ENCODE data around the gene GIMD1. TPM values are rescaled to one million over a fixed set of nuclear protein-coding genes. Genes with fewer than 3 reads are reported as not detected.

The GIMD1 gene
- total RNA-seq, 1 donor from 2014 or later = not detected

DNA sequence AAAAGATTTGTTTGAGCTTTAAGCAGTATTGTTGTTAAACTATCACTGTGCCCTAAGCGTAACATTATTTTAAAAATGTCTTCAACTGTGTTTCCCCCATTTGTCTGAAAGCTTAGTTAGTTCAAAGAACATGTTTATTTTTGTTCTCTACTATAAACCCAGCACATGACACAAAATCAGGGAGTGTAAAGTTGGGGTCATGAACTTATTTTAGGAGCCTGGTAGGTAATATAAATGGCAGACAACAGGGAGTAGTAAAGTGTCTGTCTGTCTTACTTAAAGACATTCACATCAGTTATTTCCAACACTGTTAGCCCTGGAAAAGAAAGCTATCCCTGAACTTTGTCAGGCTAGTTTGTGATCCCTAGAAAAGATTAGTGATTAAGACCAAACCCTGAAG, 48.3 kb downstream of the GIMD1 start:
- Histone ChIP-seq H3K4me1 (peaks cover 51% of the 10 kb centered on the region), H3K4me3 (no peak overlapping the region), H3K9me3 (replicated peaks) (no peaks in the 10 kb centered on the region), H3K27me3 (ENCODE audit: low read depth) (no peaks in the 10 kb centered on the region), H3K36me3 (peaks cover 8% of the 10 kb centered on the region), H3K27ac (replicated peaks) (no peak overlapping the region)
- DNase-seq = no peak
- TF ChIP-seq, protein P1, sequence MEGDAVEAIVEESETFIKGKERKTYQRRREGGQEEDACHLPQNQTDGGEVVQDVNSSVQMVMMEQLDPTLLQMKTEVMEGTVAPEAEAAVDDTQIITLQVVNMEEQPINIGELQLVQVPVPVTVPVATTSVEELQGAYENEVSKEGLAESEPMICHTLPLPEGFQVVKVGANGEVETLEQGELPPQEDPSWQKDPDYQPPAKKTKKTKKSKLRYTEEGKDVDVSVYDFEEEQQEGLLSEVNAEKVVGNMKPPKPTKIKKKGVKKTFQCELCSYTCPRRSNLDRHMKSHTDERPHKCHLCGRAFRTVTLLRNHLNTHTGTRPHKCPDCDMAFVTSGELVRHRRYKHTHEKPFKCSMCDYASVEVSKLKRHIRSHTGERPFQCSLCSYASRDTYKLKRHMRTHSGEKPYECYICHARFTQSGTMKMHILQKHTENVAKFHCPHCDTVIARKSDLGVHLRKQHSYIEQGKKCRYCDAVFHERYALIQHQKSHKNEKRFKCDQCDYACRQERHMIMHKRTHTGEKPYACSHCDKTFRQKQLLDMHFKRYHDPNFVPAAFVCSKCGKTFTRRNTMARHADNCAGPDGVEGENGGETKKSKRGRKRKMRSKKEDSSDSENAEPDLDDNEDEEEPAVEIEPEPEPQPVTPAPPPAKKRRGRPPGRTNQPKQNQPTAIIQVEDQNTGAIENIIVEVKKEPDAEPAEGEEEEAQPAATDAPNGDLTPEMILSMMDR (IDR thresholded peaks at IDR 0.05; ENCODE audit: borderline replicate concordance) = no peak
- intact Hi-C loops (cut with micrococcal nuclease) = no loop called here

- DNase-seq = no peak
- TF ChIP-seq, protein P1 (IDR thresholded peaks at IDR 0.05; ENCODE audit: borderline replicate concordance) = no peak
- Histone ChIP-seq H3K36me3 (peaks cover 8% of the 10 kb centered on the region), H3K27ac (replicated peaks) (no peak overlapping the region), H3K27me3 (ENCODE audit: low read depth) (no peaks in the 10 kb centered on the region), H3K9me3 (replicated peaks) (no peaks in the 10 kb centered on the region), H3K4me3 (no peak overlapping the region), H3K4me1 (peaks cover 64% of the 10 kb centered on the region)
- intact Hi-C loops (cut with micrococcal nuclease) = no loop called here
Observed at GRCh38 chr4:106318511-106318910, 50.1 kb downstream of the GIMD1 start.

- Histone ChIP-seq H3K4me3 (peak overlapping the region; percentile 76), H3K27ac (replicated peaks) (no peak overlapping the region), H3K9me3 (replicated peaks) (no peaks in the 10 kb centered on the region), H3K27me3 (ENCODE audit: low read depth) (no peaks in the 10 kb centered on the region), H3K4me1 (peaks cover 66% of the 10 kb centered on the region), H3K36me3 (peaks cover 8% of the 10 kb centered on the region)
- TF ChIP-seq, protein P1 (IDR thresholded peaks at IDR 0.05; ENCODE audit: borderline replicate concordance) = no peak
- DNase-seq = no peak
- intact Hi-C loops (cut with micrococcal nuclease) = no loop called here
Observed at GRCh38 chr4:106317815-106318214, 50.8 kb downstream of the GIMD1 start.

DNA sequence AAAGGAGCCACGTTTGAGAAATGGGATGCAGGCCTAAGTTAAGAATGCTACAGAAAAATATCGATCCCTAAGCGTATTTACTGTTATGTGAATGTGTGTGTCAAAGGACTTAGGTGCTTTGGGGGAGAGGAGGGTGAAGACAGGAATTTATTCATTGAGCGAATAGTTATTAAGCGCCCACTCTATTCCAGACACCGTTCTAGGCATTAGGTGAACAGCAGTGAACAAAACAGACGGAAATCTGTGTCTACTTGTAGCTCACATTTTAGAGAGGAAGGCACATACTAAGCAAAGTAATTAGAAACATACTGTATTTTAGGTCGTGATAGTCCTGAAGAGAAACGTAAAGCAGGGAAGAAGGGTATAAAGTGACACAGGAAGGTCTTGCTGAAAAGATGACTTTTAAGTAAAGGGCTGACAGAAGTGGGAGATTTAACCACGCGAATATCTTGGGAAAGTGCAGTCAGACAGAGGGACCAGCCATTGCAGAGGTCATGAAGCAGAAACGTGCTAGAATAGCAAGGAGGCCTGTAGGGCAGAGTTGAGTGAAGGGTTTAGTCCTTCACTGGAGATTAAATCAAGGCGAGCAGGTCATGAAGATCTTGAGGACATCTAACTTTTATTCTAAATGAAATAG, 51.7 kb downstream of the GIMD1 start:
- TF ChIP-seq, protein P1 (IDR thresholded peaks at IDR 0.05; ENCODE audit: borderline replicate concordance) = no peak
- H3K9me3 ChIP-seq (replicated peaks) = no peaks in the 10 kb centered on the region
- intact Hi-C loops (cut with micrococcal nuclease) = no loop called here
- H3K4me1 ChIP-seq = peaks cover 57% of the 10 kb centered on the region
- H3K27ac ChIP-seq (replicated peaks) = peak overlapping the region; percentile 92
- no peaks in the 10 kb centered on the region for H3K27me3 ChIP-seq (ENCODE audit: low read depth)
- peak overlapping the region; percentile 76 for H3K4me3 ChIP-seq
- peaks cover 8% of the 10 kb centered on the region for H3K36me3 ChIP-seq
- no peak for DNase-seq

GRCh38 chr4:106315968-106316772, 52.4 kb downstream of the GIMD1 start, which contains the start of the genes AIMP1 and TBCK:
Gene AIMP1 (plus strand): TSS chr4:106316550. CDS start chr4:106325010, 8,460 bp downstream.
Gene TBCK (minus strand): TSS chr4:106316209. CDS start chr4:106308960, 7,249 bp downstream.
- H3K27ac ChIP-seq (replicated peaks) = peak within 1 kb of the TSS; percentile 92
- no peaks in the 10 kb centered on the region for H3K27me3 ChIP-seq (ENCODE audit: low read depth)
- intact Hi-C loops (cut with micrococcal nuclease) = no loop called here
- TF ChIP-seq, protein P1 (IDR thresholded peaks at IDR 0.05; ENCODE audit: borderline replicate concordance) = no peak
- peaks cover 56% of the 10 kb centered on the region for H3K4me1 ChIP-seq
- H3K36me3 ChIP-seq = peaks cover 6% of the 10 kb centered on the region
- peak; percentile 89 for DNase-seq
- H3K9me3 ChIP-seq (replicated peaks) = no peaks in the 10 kb centered on the region
- H3K4me3 ChIP-seq = peak within 1 kb of the TSS; percentile 76
